Esophagus squamous epithelium (tissue), 5 donors: ENCODE data around the gene EPB41L4B. TPM values are rescaled to one million over a fixed set of nuclear protein-coding genes. Genes with fewer than 3 reads are reported as not detected.

Experiments
- DNase-seq: peaks from one replicate; lab custom pipeline; 2025; lab: John Stamatoyannopoulos, UW
- H3K27ac ChIP-seq, 4 donors: fragments of 200-600 bp; sonication (generic); one replicate each; pipeline ENCODE4 v1.5.1; 2016 to 2019; ENCODE audit warnings: mild to moderate bottlenecking in 1 of 4
- H3K27me3 ChIP-seq, 4 donors: fragments of 200-600 bp; sonication (generic); 1 replicate in 3 of 4; 2 replicates in 1 of 4; pipeline versions ENCODE4 v1.5.1 to v1.6.0; 2017 to 2021; ENCODE audit warnings: antibody characterized with exemption in 1 of 4
- H3K36me3 ChIP-seq, 3 donors: fragments of 200-600 bp; sonication (generic); one replicate each; pipeline ENCODE4 v1.5.1; 2016 to 2019
- H3K4me1 ChIP-seq, 3 donors: fragments of 200-600 bp; sonication (generic); one replicate each; pipeline ENCODE4 v1.5.1; 2017 to 2019
- H3K4me3 ChIP-seq, 4 donors: fragments of 200-600 bp; sonication (generic); 1 replicate in 3 of 4; 2 replicates in 1 of 4; pipeline ENCODE4 v1.5.1; 2016 to 2019; ENCODE audit warnings: mild to moderate bottlenecking in 2 of 4, moderate library complexity in 1 of 4
- H3K9me3 ChIP-seq, 3 donors: fragments of 200-600 bp; sonication (generic); one replicate each; pipeline ENCODE4 v1.5.1; 2016 to 2019
- CTCF ChIP-seq, 6 experiments: fragments of 450-650 bp in 4 of 6; fragments of 200-600 bp in 2 of 6; sonication (generic) in 2 of 6; IDR thresholded peaks; one replicate each; pipeline ENCODE4 v1.5.1; 2016 to 2019; ENCODE audit warnings: antibody characterized with exemption in 6 of 6, mild to moderate bottlenecking in 4 of 6, moderate library complexity in 4 of 6
- POLR2A ChIP-seq, 4 donors: fragments of 450-650 bp; IDR thresholded peaks; one replicate each; pipeline ENCODE4 v1.6.1; 2017; ENCODE audit warnings: antibody characterized with exemption in 4 of 4, mild to moderate bottlenecking in 4 of 4, moderate library complexity in 3 of 4
- WGBS, 2 donors: methylation state at CpG; one replicate each; pipeline ENCODE4 v1.1.5; 2018; 5-methylcytosine and 5-hydroxymethylcytosine counted together
- intact Hi-C: fragments of 100-400 bp; cut with DNase I; formaldehyde crosslinking; loops from one replicate; pipeline ENCODE4 v1.15.0; 2022
- total RNA-seq, 4 donors: library from RNA; depleted of rRNA; stranded (reverse); fragments of >200 nt; gene quantifications; one replicate each; pipeline ENCODE4 v1.1.0, GENCODE V29; 2016
- donor health status: DM: yes; HTN: yes; CAD: no.

Gene EPB41L4B
- total RNA-seq, 4 donors from 2014 or later, result 0.45 to 3.8 (median 1.8) TPM

- Histone ChIP-seq H3K4me3 (no peak overlapping the region), H3K9me3 (no peaks in the 10 kb centered on the region), H3K36me3 (no peaks in the 10 kb centered on the region), H3K27ac (no peak overlapping the region), H3K4me1 (peaks cover 0 to 7% (median 0%) of the 10 kb centered on the region in 3 donors), H3K27me3 (peaks cover 0 to 35% (median 0%) of the 10 kb centered on the region in 4 donors)
- intact Hi-C loops, result no loop called here
- no peak for DNase-seq
- TF ChIP-seq POLR2A (IDR thresholded peaks at IDR 0.05) (no peak), CTCF (IDR thresholded peaks at IDR 0.05) (no peak)
- WGBS, 2 donors, result 24 to 31% methylated on average over 1 of the region's 1 CpG
These were observed 89.3 kb downstream of the EPB41L4B start for GRCh38 chr9:109231593-109231992.

- intact Hi-C loops, result no loop called here
- no peaks in the 10 kb centered on the region for H3K9me3 ChIP-seq
- no peak overlapping the region for H3K27ac ChIP-seq
- no peak for TF ChIP-seq POLR2A (IDR thresholded peaks at IDR 0.05)
- TF ChIP-seq CTCF (IDR thresholded peaks at IDR 0.05), result no peak
- H3K36me3 ChIP-seq, result no peaks in the 10 kb centered on the region
- H3K27me3 ChIP-seq, result peaks cover 0 to 35% (median 0%) of the 10 kb centered on the region in 4 donors
- 78 to 79% methylated on average over 4 of the region's 4 CpGs for WGBS, 2 donors
- peaks cover 0 to 7% (median 0%) of the 10 kb centered on the region in 3 donors for H3K4me1 ChIP-seq
- DNase-seq, result no peak
- H3K4me3 ChIP-seq, result no peak overlapping the region
These were observed 90.6 kb downstream of the EPB41L4B start for GRCh38 chr9:109230277-109230676.

- Histone ChIP-seq H3K4me1 (peaks cover 0 to 7% (median 0%) of the 10 kb centered on the region in 3 donors), H3K27me3 (peaks cover 0 to 38% (median 0%) of the 10 kb centered on the region in 4 donors), H3K27ac (no peak overlapping the region), H3K9me3 (no peaks in the 10 kb centered on the region), H3K36me3 (no peaks in the 10 kb centered on the region), H3K4me3 (no peak overlapping the region)
- TF ChIP-seq POLR2A (IDR thresholded peaks at IDR 0.05) (no peak), CTCF (IDR thresholded peaks at IDR 0.05) (no peak)
- WGBS, 2 donors, result 31% methylated on average over 3 of the region's 3 CpGs
- intact Hi-C loops, result no loop called here
- DNase-seq, result no peak
These were observed 91.2 kb downstream of the EPB41L4B start for GRCh38 chr9:109229682-109230081.

- H3K27ac ChIP-seq, result no peak overlapping the region
- peaks cover 0 to 35% (median 0%) of the 10 kb centered on the region in 4 donors for H3K27me3 ChIP-seq
- H3K4me1 ChIP-seq, result peaks cover 0 to 7% (median 0%) of the 10 kb centered on the region in 3 donors
- H3K36me3 ChIP-seq, result no peaks in the 10 kb centered on the region
- intact Hi-C loops, result no loop called here
- H3K4me3 ChIP-seq, result no peak overlapping the region
- no peak for DNase-seq
- H3K9me3 ChIP-seq, result no peaks in the 10 kb centered on the region
- TF ChIP-seq POLR2A (IDR thresholded peaks at IDR 0.05) (no peak), CTCF (IDR thresholded peaks at IDR 0.05) (no peak)
These were observed 92.7 kb downstream of the EPB41L4B start for GRCh38 chr9:109228093-109228642.

GRCh38 chr9:109225629-109226028 lies 95.2 kb downstream of the EPB41L4B start:
- TF ChIP-seq POLR2A (IDR thresholded peaks at IDR 0.05) (no peak), CTCF (IDR thresholded peaks at IDR 0.05) (no peak)
- 59 to 78% methylated on average over 2 of the region's 2 CpGs for WGBS, 2 donors
- no peak for DNase-seq
- intact Hi-C loops, result no loop called here
- Histone ChIP-seq H3K27ac (no peak overlapping the region), H3K27me3 (peaks cover 0 to 33% (median 0%) of the 10 kb centered on the region in 4 donors), H3K9me3 (no peaks in the 10 kb centered on the region), H3K36me3 (no peaks in the 10 kb centered on the region), H3K4me3 (no peak overlapping the region), H3K4me1 (no peaks in the 10 kb centered on the region)
